ENCODE measurements around the gene HEATR9.

HEATR9 gene

DNA sequence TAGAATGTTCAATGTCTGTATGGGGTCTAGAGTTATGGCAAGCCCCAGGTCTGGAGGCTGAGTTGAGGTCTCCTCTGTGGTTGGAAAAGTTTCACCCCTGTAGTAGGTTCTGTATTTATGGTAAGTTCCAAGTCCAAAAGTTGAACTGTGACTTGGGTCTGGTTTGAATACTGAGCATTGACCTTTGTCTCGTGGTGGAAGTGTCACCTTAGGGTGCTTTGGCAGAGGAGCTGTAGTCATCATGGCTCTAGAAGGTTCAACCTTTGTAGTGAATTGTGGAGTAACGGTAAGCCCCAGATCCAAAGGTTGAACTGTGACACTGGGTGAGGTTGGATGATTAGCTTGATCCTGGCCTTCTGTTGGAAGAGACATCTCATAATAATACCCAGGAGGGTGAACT lies 44.3 kb upstream of the HEATR9 start:
- no peak for DNase-seq
- H3K36me3 ChIP-seq: no peaks in the 10 kb centered on the region
- no peak overlapping the region for H3K4me3 ChIP-seq (ENCODE audit: low read depth, low read length)

GRCh38 chr17:35912339-35912912 lies 43.7 kb upstream of the HEATR9 start:
- Histone ChIP-seq H3K27me3 (ENCODE audit: insufficient read depth, low read depth, severe bottlenecking) (no peaks in the 10 kb centered on the region), H3K36me3 (no peaks in the 10 kb centered on the region), H3K9me3 (ENCODE audit: severe bottlenecking) (no peaks in the 10 kb centered on the region), H3K27ac (no peak overlapping the region), H3K4me3 (ENCODE audit: low read depth, low read length) (no peak overlapping the region)
- TF ChIP-seq, protein P1, sequence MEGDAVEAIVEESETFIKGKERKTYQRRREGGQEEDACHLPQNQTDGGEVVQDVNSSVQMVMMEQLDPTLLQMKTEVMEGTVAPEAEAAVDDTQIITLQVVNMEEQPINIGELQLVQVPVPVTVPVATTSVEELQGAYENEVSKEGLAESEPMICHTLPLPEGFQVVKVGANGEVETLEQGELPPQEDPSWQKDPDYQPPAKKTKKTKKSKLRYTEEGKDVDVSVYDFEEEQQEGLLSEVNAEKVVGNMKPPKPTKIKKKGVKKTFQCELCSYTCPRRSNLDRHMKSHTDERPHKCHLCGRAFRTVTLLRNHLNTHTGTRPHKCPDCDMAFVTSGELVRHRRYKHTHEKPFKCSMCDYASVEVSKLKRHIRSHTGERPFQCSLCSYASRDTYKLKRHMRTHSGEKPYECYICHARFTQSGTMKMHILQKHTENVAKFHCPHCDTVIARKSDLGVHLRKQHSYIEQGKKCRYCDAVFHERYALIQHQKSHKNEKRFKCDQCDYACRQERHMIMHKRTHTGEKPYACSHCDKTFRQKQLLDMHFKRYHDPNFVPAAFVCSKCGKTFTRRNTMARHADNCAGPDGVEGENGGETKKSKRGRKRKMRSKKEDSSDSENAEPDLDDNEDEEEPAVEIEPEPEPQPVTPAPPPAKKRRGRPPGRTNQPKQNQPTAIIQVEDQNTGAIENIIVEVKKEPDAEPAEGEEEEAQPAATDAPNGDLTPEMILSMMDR (IDR thresholded peaks at IDR 0.05; ENCODE audit: low read depth, low read length): no peak
- DNase-seq: no peak

More for the DNA sequence above, 44.3 kb upstream of the HEATR9 start:
- Histone ChIP-seq H3K9me3 (ENCODE audit: severe bottlenecking) (no peaks in the 10 kb centered on the region), H3K27me3 (ENCODE audit: insufficient read depth, low read depth, severe bottlenecking) (no peaks in the 10 kb centered on the region), H3K27ac (no peak overlapping the region)
- TF ChIP-seq, protein P1 (IDR thresholded peaks at IDR 0.05; ENCODE audit: low read depth, low read length): no peak

DNA sequence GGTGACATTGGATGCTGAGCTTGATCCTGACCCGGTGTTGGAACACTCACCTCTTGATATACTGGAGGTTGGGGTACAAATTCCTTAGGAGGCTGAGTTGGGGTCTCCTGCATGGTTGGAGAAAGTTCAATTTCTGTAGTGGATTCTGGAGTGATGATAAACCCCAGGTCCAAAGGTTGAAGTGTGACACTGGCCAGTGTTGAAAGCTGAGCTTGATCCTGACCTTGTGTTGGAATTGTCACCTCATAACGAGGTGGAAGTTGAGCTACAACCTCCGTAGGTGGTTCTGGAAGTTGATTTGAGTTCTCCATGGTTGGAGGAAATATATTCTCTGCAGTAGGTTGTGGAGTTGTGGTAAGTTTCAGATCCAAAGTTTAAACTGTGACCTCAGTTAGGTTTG lies 40.7 kb upstream of the HEATR9 start:
- no peak overlapping the region for H3K27ac ChIP-seq
- DNase-seq: no peak
- no peaks in the 10 kb centered on the region for H3K9me3 ChIP-seq (ENCODE audit: severe bottlenecking)

GRCh38 chr17:35907691-35908090 lies 39.0 kb upstream of the HEATR9 start:
- Histone ChIP-seq H3K27me3 (ENCODE audit: insufficient read depth, low read depth, severe bottlenecking) (no peaks in the 10 kb centered on the region), H3K9me3 (ENCODE audit: severe bottlenecking) (no peaks in the 10 kb centered on the region), H3K27ac (no peak overlapping the region), H3K4me3 (ENCODE audit: low read depth, low read length) (no peak overlapping the region), H3K36me3 (no peaks in the 10 kb centered on the region)
- TF ChIP-seq, protein P1 (IDR thresholded peaks at IDR 0.05; ENCODE audit: low read depth, low read length): no peak
- no peak for DNase-seq

More for the DNA sequence above, 40.7 kb upstream of the HEATR9 start:
- Histone ChIP-seq H3K36me3 (no peaks in the 10 kb centered on the region), H3K4me3 (ENCODE audit: low read depth, low read length) (no peak overlapping the region), H3K27me3 (ENCODE audit: insufficient read depth, low read depth, severe bottlenecking) (no peaks in the 10 kb centered on the region)
- TF ChIP-seq, protein P1 (IDR thresholded peaks at IDR 0.05; ENCODE audit: low read depth, low read length): no peak

DNA sequence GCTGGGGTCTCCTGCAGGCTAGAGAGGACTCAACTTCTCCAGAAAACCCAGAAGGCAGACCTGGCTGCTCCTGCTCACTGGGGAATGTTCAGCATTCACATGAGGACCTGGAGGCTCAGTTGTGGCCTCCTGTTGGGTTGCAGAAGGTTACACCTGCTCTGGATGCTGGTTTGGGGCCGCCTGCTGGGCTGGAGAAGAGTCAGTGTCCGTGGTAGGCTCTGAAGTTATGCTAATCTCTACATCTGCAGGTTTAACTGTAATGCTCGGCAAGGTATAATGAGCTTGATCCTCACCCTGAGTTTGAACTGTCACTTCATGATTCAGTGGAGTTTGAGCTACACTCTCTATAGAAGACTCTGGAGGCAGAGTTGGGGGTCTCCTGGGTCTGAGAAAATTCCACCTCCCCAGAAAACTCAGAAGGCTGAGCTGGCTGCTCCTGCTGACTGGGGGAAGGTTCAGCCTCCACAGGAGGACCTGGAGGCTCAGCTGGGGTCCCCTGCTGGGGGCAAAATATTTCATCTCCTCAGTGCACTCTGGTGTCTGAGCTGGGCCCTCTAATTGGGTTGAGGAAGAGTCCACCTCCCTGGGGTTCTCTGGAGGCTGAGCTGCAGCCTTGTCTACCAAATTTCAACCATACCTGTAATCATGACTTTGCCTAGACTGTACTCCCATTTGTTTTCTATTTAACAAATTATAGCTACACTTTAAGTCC lies 38.4 kb upstream of the HEATR9 start:
- Histone ChIP-seq H3K36me3 (no peaks in the 10 kb centered on the region), H3K27me3 (ENCODE audit: insufficient read depth, low read depth, severe bottlenecking) (no peaks in the 10 kb centered on the region), H3K9me3 (ENCODE audit: severe bottlenecking) (no peaks in the 10 kb centered on the region), H3K27ac (no peak overlapping the region), H3K4me3 (ENCODE audit: low read depth, low read length) (no peak overlapping the region)
- TF ChIP-seq, protein P1 (IDR thresholded peaks at IDR 0.05; ENCODE audit: low read depth, low read length): no peak
- DNase-seq: no peak

Data from WERI-Rb-1 (cell line).